HG03432 (cell line): ENCODE data around the gene MIS12.

Experiments used
- ATAC-seq: cut with Tn5 transposase; IDR thresholded peaks from one replicate; pipeline ENCODE4 v1.9.1; 2021; ENCODE audit warnings: mild to moderate bottlenecking, moderate library complexity; ENCODE audit not compliant: unreplicated experiment

The MIS12 gene

GRCh38 chr17:5532581-5532980, 46.2 kb downstream of the MIS12 start:
- ATAC-seq, result no peak

GRCh38 chr17:5533486-5534315, 47.3 kb downstream of the MIS12 start:
- ATAC-seq, result no peak

GRCh38 chr17:5535436-5535835, 49.1 kb downstream of the MIS12 start:
- no peak for ATAC-seq

- no peak for ATAC-seq
Observed at GRCh38 chr17:5536866-5537650, 50.7 kb downstream of the MIS12 start.

- no peak for ATAC-seq
Observed at GRCh38 chr17:5539286-5539685, 52.9 kb downstream of the MIS12 start.

GRCh38 chr17:5540321-5540720, 54.0 kb downstream of the MIS12 start:
- no peak for ATAC-seq
